Body of pancreas (tissue), 4 donors: ENCODE data around the gene HCCS. TPM values are rescaled to one million over a fixed set of nuclear protein-coding genes. Genes with fewer than 3 reads are reported as not detected.

ENCODE experiments used
- ATAC-seq: fragments of 150-250 bp; one replicate; pipeline ENCODE4 v1.9.1; 2016
- DNase-seq, 4 donors: peaks; one replicate each; pipeline ENCODE4 v3.0.0-alpha.2; 2019
- H3K27ac ChIP-seq, 4 donors: fragments of 200-600 bp; sonication (generic); 1 replicate in 3 of 4; 2 replicates in 1 of 4; pipeline versions ENCODE4 v1.5.1 to v1.6.1; 2016 to 2019; ENCODE audit warnings: mild to moderate bottlenecking in 1 of 4, mixed read lengths in 1 of 4, moderate library complexity in 1 of 4
- H3K27me3 ChIP-seq, 2 donors: fragments of 200-600 bp; sonication (generic); one replicate each; pipeline ENCODE4 v1.6.0; 2016; ENCODE audit warnings: mild to moderate bottlenecking in 1 of 2
- H3K36me3 ChIP-seq, 2 donors: fragments of 200-600 bp; sonication (generic); replicated peaks in 1 of 2; 2 replicates each; pipeline ENCODE4 v1.5.1; 2016; ENCODE audit warnings: low read depth in 2 of 2; ENCODE audit not compliant: insufficient read depth in 1 of 2
- H3K4me1 ChIP-seq: fragments of 200-600 bp; sonication (generic); one replicate; pipeline ENCODE4 v1.6.0; 2016
- H3K4me3 ChIP-seq, 2 donors: fragments of 200-600 bp; sonication (generic); 1 replicate in 1 of 2; 2 replicates in 1 of 2; pipeline ENCODE4 v1.5.1; 2016 to 2019
- H3K9me3 ChIP-seq, 3 donors: fragments of 200-600 bp; sonication (generic); 1 replicate in 2 of 3; 2 replicates in 1 of 3; pipeline ENCODE4 v1.5.1; 2016
- POLR2A ChIP-seq, 3 donors: fragments of 450-650 bp; IDR thresholded peaks; one replicate each; pipeline ENCODE4 v1.6.1; 2016; ENCODE audit warnings: antibody characterized with exemption in 3 of 3, mild to moderate bottlenecking in 2 of 3
- WGBS, 2 donors: methylation state at CpG; one replicate each; pipeline ENCODE4 v1.1.5; 2017; 5-methylcytosine and 5-hydroxymethylcytosine counted together
- intact Hi-C: fragments of 100-400 bp; cut with DNase I; formaldehyde crosslinking; loops from one replicate; pipeline ENCODE4 v1.15.1; 2023
- total RNA-seq, 2 donors: library from RNA; depleted of rRNA; stranded (reverse); fragments of >200 nt; gene quantifications; one replicate each; pipeline ENCODE4 v1.1.0, GENCODE V29; 2016
- TF ChIP-seq, protein P1 (sequence below), 7 experiments: fragments of 450-650 bp in 4 of 7; fragments of 200-600 bp in 3 of 7; sonication (generic) in 3 of 7; IDR thresholded peaks; one replicate each; pipeline ENCODE4 v1.5.1; 2016 to 2019; ENCODE audit warnings: antibody characterized with exemption in 7 of 7

HCCS gene
- total RNA-seq, 2 donors from 2014 or later: 4.4 to 7.3 TPM

DNA sequence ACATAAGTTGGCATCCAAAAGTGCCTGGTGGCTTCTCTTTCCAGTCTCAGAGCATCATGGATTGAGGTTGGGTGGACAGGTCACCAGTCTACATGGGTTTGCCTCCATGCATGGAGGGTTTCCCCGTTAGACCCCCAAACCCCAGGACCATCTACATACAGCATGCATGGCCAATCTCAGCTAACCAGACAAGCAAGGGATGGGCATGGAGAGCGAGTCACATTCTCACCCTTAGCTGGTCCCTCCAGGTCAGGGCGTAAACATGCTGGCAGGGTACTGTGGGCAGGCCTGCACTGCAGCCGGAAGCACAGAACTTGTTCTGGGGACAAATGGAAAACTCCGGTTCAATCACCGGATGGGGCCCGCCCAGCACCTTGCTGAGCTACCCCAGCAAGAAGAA is 37.3 kb downstream of the HCCS start:
- DNase-seq: no peak
- TF ChIP-seq, protein P1, sequence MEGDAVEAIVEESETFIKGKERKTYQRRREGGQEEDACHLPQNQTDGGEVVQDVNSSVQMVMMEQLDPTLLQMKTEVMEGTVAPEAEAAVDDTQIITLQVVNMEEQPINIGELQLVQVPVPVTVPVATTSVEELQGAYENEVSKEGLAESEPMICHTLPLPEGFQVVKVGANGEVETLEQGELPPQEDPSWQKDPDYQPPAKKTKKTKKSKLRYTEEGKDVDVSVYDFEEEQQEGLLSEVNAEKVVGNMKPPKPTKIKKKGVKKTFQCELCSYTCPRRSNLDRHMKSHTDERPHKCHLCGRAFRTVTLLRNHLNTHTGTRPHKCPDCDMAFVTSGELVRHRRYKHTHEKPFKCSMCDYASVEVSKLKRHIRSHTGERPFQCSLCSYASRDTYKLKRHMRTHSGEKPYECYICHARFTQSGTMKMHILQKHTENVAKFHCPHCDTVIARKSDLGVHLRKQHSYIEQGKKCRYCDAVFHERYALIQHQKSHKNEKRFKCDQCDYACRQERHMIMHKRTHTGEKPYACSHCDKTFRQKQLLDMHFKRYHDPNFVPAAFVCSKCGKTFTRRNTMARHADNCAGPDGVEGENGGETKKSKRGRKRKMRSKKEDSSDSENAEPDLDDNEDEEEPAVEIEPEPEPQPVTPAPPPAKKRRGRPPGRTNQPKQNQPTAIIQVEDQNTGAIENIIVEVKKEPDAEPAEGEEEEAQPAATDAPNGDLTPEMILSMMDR (IDR thresholded peaks at IDR 0.05): no peak
- TF ChIP-seq POLR2A (IDR thresholded peaks at IDR 0.05): no peak
- Histone ChIP-seq H3K4me1 (no peaks in the 10 kb centered on the region), H3K36me3 (no peaks in the 10 kb centered on the region), H3K9me3 (no peaks in the 10 kb centered on the region), H3K27me3 (no peaks in the 10 kb centered on the region), H3K4me3 (no peak overlapping the region), H3K27ac (no peak overlapping the region)
- ATAC-seq: no peak
- WGBS, 2 donors: 80 to 90% methylated on average over 1 to 5 of the region's 7 CpGs
- intact Hi-C loops: no loop called here

DNA sequence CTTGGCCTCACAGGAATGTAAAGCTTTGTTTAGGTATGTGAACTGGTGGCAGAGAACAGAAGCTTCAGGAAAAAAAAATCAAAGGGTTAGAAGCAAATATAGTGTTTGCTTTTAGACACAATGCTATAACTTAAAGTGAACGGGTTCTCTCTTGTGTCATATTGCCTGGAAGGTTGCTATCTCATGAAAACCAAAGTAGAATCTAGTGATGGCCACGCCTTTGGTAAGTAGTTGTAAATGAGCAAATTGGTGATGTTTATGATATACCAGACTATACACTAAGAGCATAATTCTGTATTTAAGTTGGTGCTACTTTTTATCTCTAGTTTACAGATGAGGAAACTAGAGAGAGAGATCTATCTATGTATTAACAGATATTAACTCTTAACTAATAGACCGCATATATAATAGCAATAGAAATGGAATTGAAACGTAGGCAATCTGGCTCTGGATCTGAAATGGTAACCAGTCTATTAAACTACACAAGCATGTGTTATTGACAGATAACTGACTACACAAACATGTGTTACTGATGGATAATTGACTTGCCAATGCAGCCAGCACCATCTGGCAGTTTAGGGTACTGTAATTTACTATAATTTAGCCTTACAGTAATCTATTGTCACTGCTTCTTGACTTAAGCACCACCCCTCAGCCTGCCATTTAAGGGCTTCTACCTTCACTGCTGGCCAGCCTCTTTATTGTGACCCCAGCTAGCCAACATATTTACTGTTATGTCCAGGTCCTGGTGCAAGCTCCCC is 40.8 kb downstream of the HCCS start:
- no peak for ATAC-seq
- TF ChIP-seq, protein P1 (IDR thresholded peaks at IDR 0.05): no peak
- no peak for TF ChIP-seq POLR2A (IDR thresholded peaks at IDR 0.05)
- intact Hi-C loops: no loop called here
- no peak for DNase-seq
- Histone ChIP-seq H3K9me3 (no peaks in the 10 kb centered on the region), H3K36me3 (no peaks in the 10 kb centered on the region), H3K27me3 (no peaks in the 10 kb centered on the region), H3K4me1 (no peaks in the 10 kb centered on the region), H3K4me3 (no peak overlapping the region), H3K27ac (no peak overlapping the region)
- 67 to 70% methylated on average over 4 of the region's 4 CpGs for whole genome bisulfite sequencing, 2 donors

- no peak overlapping the region for H3K4me3 ChIP-seq
- H3K27ac ChIP-seq: no peak overlapping the region
- 78 to 88% methylated on average over 1 of the region's 1 CpG for WGBS, 2 donors
- H3K4me1 ChIP-seq: no peaks in the 10 kb centered on the region
- ATAC-seq (no peak), DNase-seq (no peak)
- H3K9me3 ChIP-seq: no peaks in the 10 kb centered on the region
- intact Hi-C loops: no loop called here
- TF ChIP-seq, protein P1 (IDR thresholded peaks at IDR 0.05): no peak
- TF ChIP-seq POLR2A (IDR thresholded peaks at IDR 0.05): no peak
- no peaks in the 10 kb centered on the region for H3K36me3 ChIP-seq
- H3K27me3 ChIP-seq: no peaks in the 10 kb centered on the region
Observed at GRCh38 chrX:11159149-11159548, 48.0 kb downstream of the HCCS start.

DNA sequence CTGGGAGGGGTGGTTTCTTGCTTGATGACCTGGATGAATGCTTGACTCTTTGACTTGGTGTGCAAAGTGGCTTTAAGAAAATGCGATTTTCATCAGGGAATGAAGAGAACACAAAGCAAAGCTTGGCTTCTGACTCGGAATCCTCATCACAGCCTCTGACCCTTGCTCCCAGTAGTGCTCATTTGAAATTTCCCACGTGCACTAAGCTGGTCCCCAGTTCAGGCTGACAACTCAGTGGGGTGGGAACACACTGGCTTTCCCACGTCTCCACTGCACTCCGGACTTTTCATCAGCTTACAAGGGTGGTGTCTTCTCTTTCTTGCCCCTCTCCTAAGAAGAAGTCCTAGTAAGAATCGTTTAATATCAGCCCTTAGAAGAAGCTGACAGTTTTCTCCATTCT is 53.3 kb downstream of the HCCS start:
- H3K4me1 ChIP-seq: no peaks in the 10 kb centered on the region
- TF ChIP-seq, protein P1 (IDR thresholded peaks at IDR 0.05): no peak
- TF ChIP-seq POLR2A (IDR thresholded peaks at IDR 0.05): no peak
- WGBS, 2 donors: 68 to 69% methylated on average over 5 to 6 of the region's 6 CpGs
- no peaks in the 10 kb centered on the region for H3K27me3 ChIP-seq
- no peak overlapping the region for H3K4me3 ChIP-seq
- intact Hi-C loops: no loop called here
- H3K9me3 ChIP-seq: no peaks in the 10 kb centered on the region
- no peak overlapping the region for H3K27ac ChIP-seq
- ATAC-seq: no peak
- DNase-seq: no peak
- H3K36me3 ChIP-seq: no peaks in the 10 kb centered on the region

GRCh38 chrX:11171956-11172355 is 60.8 kb downstream of the HCCS start:
- TF ChIP-seq, protein P1 (IDR thresholded peaks at IDR 0.05): no peak
- no peak for TF ChIP-seq POLR2A (IDR thresholded peaks at IDR 0.05)
- H3K9me3 ChIP-seq: no peaks in the 10 kb centered on the region
- H3K36me3 ChIP-seq: no peaks in the 10 kb centered on the region
- 56 to 66% methylated on average over 3 to 4 of the region's 4 CpGs for WGBS, 2 donors
- no peaks in the 10 kb centered on the region for H3K4me1 ChIP-seq
- no peak for DNase-seq
- H3K4me3 ChIP-seq: no peak overlapping the region
- no peak for ATAC-seq
- no peak overlapping the region for H3K27ac ChIP-seq
- no peaks in the 10 kb centered on the region for H3K27me3 ChIP-seq
- intact Hi-C loops: no loop called here
